NCI-H1105 (cell line): ENCODE measurements around the gene COLEC11.

Source experiments
- DNase-seq: peaks from one replicate; lab custom pipeline; 2025; lab: John Stamatoyannopoulos, UW

The COLEC11 gene

DNA sequence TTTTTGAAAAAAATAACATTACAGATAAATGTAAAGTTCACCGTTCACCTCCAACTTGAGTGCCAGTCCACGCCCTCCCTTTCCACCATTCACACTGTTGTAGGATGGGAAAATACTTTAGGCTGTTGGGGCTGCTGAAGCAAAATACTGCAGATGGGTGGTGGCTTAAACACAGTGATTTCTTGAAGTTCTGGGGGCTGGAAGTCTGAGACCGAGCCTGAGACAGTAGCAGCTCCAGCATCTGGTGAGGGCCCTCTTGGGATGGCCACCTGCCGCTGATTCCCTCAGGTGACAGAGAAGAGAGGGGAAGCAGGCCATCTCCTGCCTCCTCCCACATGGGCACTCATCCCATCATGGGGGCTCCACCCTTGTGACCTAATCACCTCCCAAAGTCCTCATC, 80.8 kb downstream of the COLEC11 start:
- no peak for DNase-seq

DNA sequence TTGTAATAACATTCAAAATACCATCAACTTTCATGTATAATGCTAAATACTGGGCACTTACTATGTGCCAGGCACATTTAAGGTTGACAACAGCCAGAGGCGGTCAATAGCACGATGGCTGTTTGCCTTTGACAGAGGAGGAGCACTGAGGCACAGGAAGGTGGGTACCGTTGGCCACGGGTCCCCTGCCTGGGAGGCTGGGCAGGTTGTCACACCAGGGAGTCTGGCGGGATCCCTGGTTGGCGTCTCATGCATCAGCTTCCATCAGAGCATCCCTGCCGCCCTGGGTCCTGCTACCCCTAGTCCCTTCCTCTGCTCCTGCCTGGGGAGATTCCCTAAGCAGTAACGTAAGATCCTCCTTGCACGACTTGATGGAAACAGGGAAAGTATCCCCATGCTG, 82.5 kb downstream of the COLEC11 start:
- no peak for DNase-seq

DNA sequence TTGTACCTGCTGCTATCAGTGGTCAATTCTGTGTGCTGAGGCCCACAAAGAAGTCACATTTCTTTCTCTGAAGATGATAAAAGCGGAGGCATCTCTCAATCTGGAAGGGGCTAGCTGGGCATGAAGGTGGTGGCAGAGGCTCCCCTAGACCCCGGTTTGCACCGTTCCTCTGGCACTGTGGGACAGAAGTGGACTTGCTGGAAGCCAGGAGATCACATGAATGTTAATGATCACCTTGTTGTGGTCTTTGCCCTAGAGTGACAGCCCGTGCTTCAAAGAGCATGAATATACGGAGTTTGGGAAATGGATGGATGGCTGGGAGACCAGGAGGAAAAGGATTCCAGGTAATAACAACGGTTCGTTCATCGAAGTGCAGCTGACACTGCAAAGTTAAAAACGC, 83.3 kb downstream of the COLEC11 start:
- DNase-seq, result no peak

DNA sequence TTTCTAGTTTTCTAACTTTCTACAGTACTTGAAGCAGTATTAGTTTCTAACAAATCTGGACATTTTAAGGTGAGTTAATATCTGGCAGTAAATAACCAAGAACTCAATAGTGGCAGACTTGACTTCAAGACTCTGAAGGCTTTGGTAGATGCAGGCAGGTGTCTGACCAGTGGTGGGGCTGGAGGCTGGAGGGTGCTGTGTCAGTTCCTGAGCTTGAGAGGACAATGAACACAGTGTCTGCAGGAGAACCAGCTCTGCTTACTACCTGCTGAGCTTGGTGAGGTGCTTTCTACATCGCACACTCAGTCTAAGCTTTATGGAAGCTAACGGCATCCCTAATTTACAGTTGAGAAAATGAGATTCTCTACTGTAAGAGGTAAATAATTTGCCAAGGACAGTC, 84.3 kb downstream of the COLEC11 start:
- DNase-seq, result no peak

DNA sequence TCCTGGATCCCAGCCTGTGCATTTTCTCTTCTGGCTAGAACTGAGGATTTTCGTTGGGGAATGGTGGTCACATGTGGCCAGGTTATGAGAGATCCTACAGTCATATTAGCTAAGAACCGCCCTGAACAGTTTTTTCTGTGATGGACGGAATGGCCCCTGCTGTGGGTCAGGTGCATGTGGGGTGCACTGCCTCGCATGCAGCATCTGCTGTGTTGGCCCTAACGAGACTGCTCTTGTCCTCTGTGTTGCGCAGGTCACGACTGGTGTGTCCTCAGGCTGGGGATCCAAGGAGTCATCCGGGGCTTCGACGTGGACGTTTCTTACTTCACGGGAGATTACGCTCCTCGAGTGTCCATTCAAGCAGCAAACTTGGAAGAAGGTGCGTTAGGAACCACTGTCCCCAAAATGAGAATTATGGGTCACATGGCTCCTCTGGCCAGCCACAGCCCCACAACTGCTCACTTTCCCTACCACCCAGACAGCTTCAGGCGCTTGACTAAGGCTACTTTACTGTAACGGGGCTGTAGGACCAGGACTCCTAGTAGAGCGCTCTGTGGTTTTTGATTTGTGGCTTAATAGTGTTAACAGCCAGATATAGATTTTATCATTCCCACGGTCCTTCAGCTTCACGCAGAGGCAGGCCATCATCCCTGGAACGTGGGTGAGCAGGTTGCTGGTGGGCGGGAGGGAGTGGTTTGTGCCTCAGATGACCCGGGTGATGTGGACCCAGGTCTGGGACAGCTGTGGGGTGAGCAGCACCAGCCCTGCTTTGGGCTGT, 84.9 kb downstream of the COLEC11 start:
- DNase-seq, result no peak

DNA sequence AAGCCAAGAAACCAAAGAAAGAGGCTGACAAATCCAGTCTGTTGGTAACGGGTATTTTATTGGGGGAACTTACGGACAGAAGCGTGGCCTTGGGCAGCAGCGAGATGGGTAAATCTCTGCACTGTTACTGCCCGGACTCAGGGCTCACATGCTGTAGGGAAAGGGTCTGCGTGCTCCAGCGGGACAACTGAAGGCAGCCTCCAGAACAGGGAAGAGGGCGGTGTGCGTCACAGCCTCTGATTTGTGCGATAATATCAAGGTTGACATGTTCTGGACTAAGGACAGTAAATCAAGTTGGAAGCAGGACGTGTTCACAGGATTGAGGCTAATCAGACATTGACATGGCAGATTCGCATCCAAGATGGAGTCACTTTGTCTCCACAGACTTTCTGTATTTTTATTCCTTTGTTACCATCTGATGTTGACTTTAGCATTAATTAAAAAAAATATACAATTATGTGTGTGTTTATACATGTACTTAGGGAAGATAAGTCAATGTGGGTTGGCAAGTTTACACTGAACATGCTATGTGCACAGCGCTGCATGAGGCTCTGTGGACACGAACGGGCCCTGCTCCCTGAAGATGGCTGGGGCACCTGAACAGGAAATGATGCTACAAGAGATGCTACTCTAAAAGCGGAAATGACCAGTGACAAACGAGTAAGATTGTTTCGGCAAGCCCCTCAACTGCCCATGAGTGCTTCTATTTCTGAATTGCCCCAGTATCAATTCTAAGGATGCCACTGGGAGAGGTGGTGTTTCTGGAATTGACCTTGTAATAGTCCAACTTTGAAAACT, 85.8 kb downstream of the COLEC11 start:
- no peak for DNase-seq

DNA sequence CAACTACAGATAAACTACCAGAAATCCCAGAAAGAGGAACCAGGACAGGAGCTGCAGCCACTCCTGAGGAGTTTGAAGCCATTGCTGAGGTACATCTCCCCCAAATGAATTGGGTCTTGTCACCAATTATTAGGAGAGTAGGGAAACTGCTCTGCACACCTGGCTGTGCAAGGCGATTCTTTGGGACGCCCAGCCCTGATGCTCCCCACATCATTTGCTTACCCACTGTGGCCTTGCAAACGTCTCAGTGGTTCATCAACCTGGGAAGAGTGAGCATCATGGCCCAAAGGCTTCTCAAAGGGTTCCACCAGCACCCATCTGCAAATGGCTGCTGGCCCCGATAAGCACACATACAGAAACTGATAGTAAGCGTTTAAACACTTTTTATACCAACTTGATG, 86.7 kb downstream of the COLEC11 start:
- DNase-seq, result no peak

DNA sequence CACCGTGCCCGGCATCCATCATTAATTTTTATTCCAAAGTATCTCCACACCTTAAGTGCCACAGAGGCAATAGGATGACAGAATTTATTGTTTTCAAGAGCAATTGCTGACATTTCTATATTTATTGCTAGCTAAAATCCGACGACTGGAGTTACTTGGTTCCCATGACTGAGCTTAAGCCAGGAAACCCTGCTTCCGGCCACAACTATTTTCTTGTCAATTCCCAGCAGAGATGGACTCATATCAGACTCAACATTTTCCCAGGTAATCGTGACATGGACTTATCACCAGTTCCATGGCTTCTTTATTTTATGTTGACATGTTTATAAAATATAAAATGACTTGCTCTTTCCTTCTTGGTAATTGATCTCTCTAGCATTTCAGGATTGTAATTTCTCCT, 87.9 kb downstream of the COLEC11 start:
- no peak for DNase-seq

DNA sequence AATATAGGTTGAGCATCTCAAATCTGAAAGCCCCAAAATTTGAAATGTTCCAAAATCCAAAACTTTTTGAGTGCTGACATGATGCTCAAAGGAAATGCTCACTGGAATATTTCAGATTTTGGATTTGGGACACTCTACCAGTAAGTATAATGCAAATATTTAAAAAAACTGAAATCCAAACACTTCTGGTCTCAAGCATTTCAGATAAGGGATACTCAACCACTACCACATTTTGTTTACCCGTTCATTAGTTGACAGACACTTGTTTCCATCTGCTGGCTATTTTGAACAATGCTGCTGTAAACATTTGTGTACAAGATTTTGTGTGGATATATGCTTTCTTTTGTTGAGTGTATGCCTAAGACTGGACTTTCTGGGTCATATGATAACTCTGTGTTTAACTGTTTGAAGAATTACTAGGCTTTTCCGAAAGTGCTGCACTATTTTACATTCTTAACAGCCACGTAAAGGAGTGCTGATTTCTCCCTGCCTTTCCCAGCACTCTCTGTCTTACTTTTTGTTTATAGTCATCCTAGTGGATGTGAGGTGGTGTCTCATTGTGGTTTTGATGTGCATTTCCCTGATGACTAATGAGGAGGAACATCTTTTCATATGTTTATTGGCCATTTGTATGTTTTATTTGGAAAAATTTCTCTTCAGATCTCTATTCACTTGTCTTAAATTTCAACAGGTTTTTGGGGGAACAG, 89.0 kb downstream of the COLEC11 start:
- no peak for DNase-seq

DNA sequence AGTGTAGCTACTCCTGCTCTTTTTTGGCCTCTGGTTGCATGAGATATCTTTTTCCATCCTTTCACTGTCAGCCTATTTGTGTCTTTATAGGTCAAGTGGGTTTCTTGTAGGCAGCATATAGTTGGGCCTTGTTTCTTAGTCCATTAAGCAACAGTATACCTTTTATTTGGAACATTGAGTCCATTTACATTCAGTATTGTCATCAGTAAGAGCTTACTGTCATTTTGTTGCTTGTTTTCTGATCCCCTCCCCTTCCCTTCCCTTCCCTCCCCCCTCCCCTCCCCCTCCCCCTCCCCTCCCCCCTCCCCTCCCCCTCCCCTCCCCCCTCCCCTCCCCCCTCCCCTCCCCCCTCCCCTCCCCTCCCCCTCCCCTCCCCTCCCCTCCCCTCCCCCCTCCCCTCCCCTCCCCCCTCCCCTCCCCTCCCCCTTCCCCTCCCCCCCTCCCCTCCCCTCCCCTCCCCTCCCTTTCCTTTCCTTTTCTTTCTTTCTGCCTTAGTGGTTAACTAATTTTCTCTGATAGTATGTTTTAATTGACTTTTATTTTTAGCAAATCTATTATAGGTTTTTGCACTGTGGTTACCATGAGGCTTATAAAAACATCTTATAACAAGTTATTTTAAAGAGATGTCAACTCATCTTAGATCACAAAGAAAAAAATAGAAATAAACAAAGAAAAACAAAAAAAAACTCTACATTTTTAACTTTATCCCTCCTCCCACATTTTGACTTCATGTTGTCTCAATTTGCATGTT, 95.3 kb downstream of the COLEC11 start:
- no peak for DNase-seq

DNA sequence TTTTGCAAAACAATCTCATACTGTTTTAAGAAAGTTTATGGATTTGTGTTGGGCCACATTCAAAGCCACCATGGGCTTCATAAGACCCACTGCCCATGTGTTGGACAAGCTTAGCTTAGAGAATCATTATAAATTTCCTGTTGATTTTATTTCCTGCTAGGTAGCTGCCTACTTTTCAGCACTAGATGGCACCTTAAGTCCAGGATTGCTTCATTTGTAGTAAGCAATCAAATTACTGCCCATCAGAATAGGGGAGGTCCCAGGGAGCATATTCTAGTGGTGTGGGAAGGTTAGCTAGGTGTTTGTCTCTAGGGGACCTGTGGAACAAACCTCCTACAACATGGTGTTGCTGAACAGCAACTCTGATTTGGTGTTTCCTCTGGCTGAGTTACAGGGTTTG, 97.5 kb downstream of the COLEC11 start:
- DNase-seq, result peak; percentile 4
